ENCODE measurements around the gene GPA33.

The GPA33 gene

GRCh38 chr1:167084757-167085156 is 5.4 kb downstream of the GPA33 start:
- DNase-seq, result no peak

GRCh38 chr1:167083871-167084270 is 6.3 kb downstream of the GPA33 start:
- no peak for DNase-seq

- no peak for DNase-seq
Observed at GRCh38 chr1:167083066-167083665, 7.0 kb downstream of the GPA33 start.

GRCh38 chr1:167082511-167083027 is 7.6 kb downstream of the GPA33 start:
- DNase-seq, result no peak

- DNase-seq, result no peak
Observed at GRCh38 chr1:167081594-167082156, 8.5 kb downstream of the GPA33 start.

- no peak for DNase-seq
Observed at GRCh38 chr1:167077868-167078210, 12.3 kb downstream of the GPA33 start.

- no peak for DNase-seq
Observed at GRCh38 chr1:167077128-167077867, 12.9 kb downstream of the GPA33 start.

- no peak for DNase-seq
Observed at GRCh38 chr1:167076136-167076710, 14.0 kb downstream of the GPA33 start.

GRCh38 chr1:167071286-167071685 is 18.9 kb downstream of the GPA33 start:
- no peak for DNase-seq

GRCh38 chr1:167068761-167069160 is 21.4 kb downstream of the GPA33 start:
- no peak for DNase-seq

GRCh38 chr1:167067904-167068303 is 22.3 kb downstream of the GPA33 start:
- no peak for DNase-seq

GRCh38 chr1:167066333-167067122 is 23.6 kb downstream of the GPA33 start:
- peak; percentile 65 for DNase-seq

GRCh38 chr1:167065471-167065870 is 24.7 kb downstream of the GPA33 start:
- DNase-seq, result no peak

GRCh38 chr1:167064621-167065020 is 25.6 kb downstream of the GPA33 start:
- no peak for DNase-seq

GRCh38 chr1:167061073-167061464 is 29.1 kb downstream of the GPA33 start:
- no peak for DNase-seq

GRCh38 chr1:167060141-167061072 is 29.8 kb downstream of the GPA33 start:
- no peak for DNase-seq

- no peak for DNase-seq
Observed at GRCh38 chr1:167059809-167060107, 30.4 kb downstream of the GPA33 start.

- peak; percentile 31 for DNase-seq
Observed at GRCh38 chr1:167059045-167059808, 30.9 kb downstream of the GPA33 start.

- DNase-seq, result peak; percentile 16
Observed at GRCh38 chr1:167057241-167057688, 32.9 kb downstream of the GPA33 start.

GRCh38 chr1:167056529-167057231 is 33.5 kb downstream of the GPA33 start:
- no peak for DNase-seq
